Cardiac muscle cell (in vitro differentiated cells and primary cell): ENCODE measurements around the gene CFI. TPM values are rescaled to one million over a fixed set of nuclear protein-coding genes. Genes with fewer than 3 reads are reported as not detected.

Experiments
- DNase-seq, 2 donors: peaks; one replicate each; pipeline versions ENCODE4 v3.0.0 to v3.0.0-alpha.2; 2010 to 2017; ENCODE audit warnings: low read depth in 1 of 2, low spot score in 1 of 2
- H3K27ac ChIP-seq: fragments of 200-600 bp; sonication (generic); 2 replicates; pipeline ENCODE4 v1.5.1; 2016
- H3K27me3 ChIP-seq: fragments of 200-600 bp; sonication (generic); 2 replicates; pipeline ENCODE4 v1.6.0; 2016; ENCODE audit warnings: control low read depth
- H3K36me3 ChIP-seq: fragments of 200-600 bp; sonication (generic); 2 replicates; pipeline ENCODE4 v1.5.1; 2016; ENCODE audit warnings: control low read depth
- H3K4me1 ChIP-seq: fragments of 200-600 bp; sonication (generic); 2 replicates; pipeline ENCODE4 v1.8.1; 2017; ENCODE audit warnings: low read depth, mild to moderate bottlenecking, mixed run types
- H3K4me3 ChIP-seq: fragments of 200-600 bp; sonication (generic); 2 replicates; pipeline ENCODE4 v1.5.1; 2016; ENCODE audit warnings: mild to moderate bottlenecking
- H3K9me3 ChIP-seq: fragments of 200-600 bp; sonication (generic); 2 replicates; pipeline ENCODE4 v1.5.1; 2017; ENCODE audit warnings: low read depth, mild to moderate bottlenecking, control low read depth
- CTCF ChIP-seq: IDR thresholded peaks from 2 replicates; pipeline ENCODE4 v1.5.1; 2012; ENCODE audit warnings: low read depth, mild to moderate bottlenecking, low read length
- polyA plus RNA-seq: library from polyadenylated mRNA; unstranded; fragments of >200 nt; fragmentation: Nextera tagmentation; extraction: Ambion mirVana; gene quantifications from 2 replicates; pipeline ENCODE4 v1.2.1, GENCODE V29; 2016
- total RNA-seq: library from RNA; depleted of rRNA; stranded (reverse); fragments of >200 nt; gene quantifications from 2 replicates; pipeline ENCODE4 v1.2.3, GENCODE V29; 2016

CFI gene
- total and polyA plus RNA-seq, 2 experiments from 2014 or later, result 2.1 to 5.2 TPM

GRCh38 chr4:109729718-109730618, 71.8 kb downstream of the CFI start, which contains the start of gene PLA2G12A:
PLA2G12A (minus strand) TSS chr4:109730070; CDS start chr4:109729809, 261 bp downstream.
- no peaks in the 10 kb centered on the region for H3K36me3 ChIP-seq
- DNase-seq, result peak; percentile 67 to 83
- peak within 1 kb of the TSS; percentile 57 for H3K4me3 ChIP-seq
- peaks cover 4% of the 10 kb centered on the region for H3K4me1 ChIP-seq
- H3K9me3 ChIP-seq, result no peaks in the 10 kb centered on the region
- no peak for TF ChIP-seq CTCF
- H3K27ac ChIP-seq, result peak within 1 kb of the TSS; percentile 36
- no peaks in the 10 kb centered on the region for H3K27me3 ChIP-seq

- Histone ChIP-seq H3K9me3 (no peaks in the 10 kb centered on the region), H3K27me3 (no peaks in the 10 kb centered on the region), H3K4me3 (peak overlapping the region; percentile 57), H3K36me3 (no peaks in the 10 kb centered on the region), H3K4me1 (peaks cover 4% of the 10 kb centered on the region), H3K27ac (peak overlapping the region; percentile 36)
- peak; percentile 13 to 32 for DNase-seq
- TF ChIP-seq CTCF, result no peak
Observed at GRCh38 chr4:109729117-109729717, 72.6 kb downstream of the CFI start.

- no peaks in the 10 kb centered on the region for H3K27me3 ChIP-seq
- no peaks in the 10 kb centered on the region for H3K9me3 ChIP-seq
- no peak for TF ChIP-seq CTCF
- peaks cover 4% of the 10 kb centered on the region for H3K4me1 ChIP-seq
- H3K4me3 ChIP-seq, result peak overlapping the region; percentile 57
- H3K27ac ChIP-seq, result no peak overlapping the region
- DNase-seq, result no peak
- H3K36me3 ChIP-seq, result no peaks in the 10 kb centered on the region
Observed at GRCh38 chr4:109728385-109728784, 73.4 kb downstream of the CFI start.

GRCh38 chr4:109723110-109723509, 78.7 kb downstream of the CFI start:
- no peak overlapping the region for H3K4me3 ChIP-seq
- H3K9me3 ChIP-seq, result no peaks in the 10 kb centered on the region
- no peaks in the 10 kb centered on the region for H3K27me3 ChIP-seq
- no peak for DNase-seq
- no peaks in the 10 kb centered on the region for H3K36me3 ChIP-seq
- H3K4me1 ChIP-seq, result peaks cover 4% of the 10 kb centered on the region
- no peak for TF ChIP-seq CTCF
- no peak overlapping the region for H3K27ac ChIP-seq

GRCh38 chr4:109722357-109722756, 79.4 kb downstream of the CFI start:
- Histone ChIP-seq H3K9me3 (no peaks in the 10 kb centered on the region), H3K4me3 (no peak overlapping the region), H3K27ac (no peak overlapping the region), H3K27me3 (no peaks in the 10 kb centered on the region), H3K4me1 (no peaks in the 10 kb centered on the region), H3K36me3 (no peaks in the 10 kb centered on the region)
- no peak for DNase-seq
- no peak for TF ChIP-seq CTCF
